Urinary bladder (tissue), 4 donors: ENCODE results near the gene CA12. TPM values are rescaled to one million over a fixed set of nuclear protein-coding genes. Genes with fewer than 3 reads are reported as not detected.
"Not testable (repeated sequence)": the region's sequence is repeated elsewhere in the genome, so short reads cannot be mapped to it uniquely, and the experiment has no call there.

ENCODE experiments used
- DNase-seq: peaks from one replicate; pipeline ENCODE4 v3.0.0-alpha.2; 2015; ENCODE audit errors: extremely low spot score
- H3K27ac ChIP-seq: one replicate; pipeline ENCODE4 v1.5.1; 2013; ENCODE audit warnings: low read depth, mild to moderate bottlenecking, moderate library complexity
- H3K36me3 ChIP-seq: one replicate; pipeline ENCODE4 v1.6.1; 2013; ENCODE audit warnings: mild to moderate bottlenecking, moderate library complexity; ENCODE audit not compliant: insufficient read depth
- H3K4me1 ChIP-seq: one replicate; pipeline ENCODE4 v1.6.1; 2013; ENCODE audit warnings: mild to moderate bottlenecking, moderate library complexity; ENCODE audit not compliant: insufficient read depth
- H3K4me3 ChIP-seq: one replicate; pipeline ENCODE4 v1.5.1; 2013; ENCODE audit warnings: low read depth, low read length
- WGBS: extraction: QIAGEN DNeasy Blood & Tissue Kit; methylation state at CpG from one replicate; pipeline ENCODE4 v1.1.7; 2013; 5-methylcytosine and 5-hydroxymethylcytosine counted together
- polyA plus RNA-seq: library from polyadenylated mRNA; stranded (reverse); fragments of 200-250 nt; gene quantifications from one replicate; pipeline ENCODE4 v1.2.3, GENCODE V29; 2013
- total RNA-seq: library from RNA; depleted of rRNA; stranded (reverse); fragments of >200 nt; gene quantifications from one replicate; pipeline ENCODE4 v1.2.3, GENCODE V29; 2014
- donor health status: healthy with polysubstance abuse.
- donor health status: healthy.

CA12 gene
- total RNA-seq (5.8 TPM), polyA plus RNA-seq (14.9 TPM)

DNA sequence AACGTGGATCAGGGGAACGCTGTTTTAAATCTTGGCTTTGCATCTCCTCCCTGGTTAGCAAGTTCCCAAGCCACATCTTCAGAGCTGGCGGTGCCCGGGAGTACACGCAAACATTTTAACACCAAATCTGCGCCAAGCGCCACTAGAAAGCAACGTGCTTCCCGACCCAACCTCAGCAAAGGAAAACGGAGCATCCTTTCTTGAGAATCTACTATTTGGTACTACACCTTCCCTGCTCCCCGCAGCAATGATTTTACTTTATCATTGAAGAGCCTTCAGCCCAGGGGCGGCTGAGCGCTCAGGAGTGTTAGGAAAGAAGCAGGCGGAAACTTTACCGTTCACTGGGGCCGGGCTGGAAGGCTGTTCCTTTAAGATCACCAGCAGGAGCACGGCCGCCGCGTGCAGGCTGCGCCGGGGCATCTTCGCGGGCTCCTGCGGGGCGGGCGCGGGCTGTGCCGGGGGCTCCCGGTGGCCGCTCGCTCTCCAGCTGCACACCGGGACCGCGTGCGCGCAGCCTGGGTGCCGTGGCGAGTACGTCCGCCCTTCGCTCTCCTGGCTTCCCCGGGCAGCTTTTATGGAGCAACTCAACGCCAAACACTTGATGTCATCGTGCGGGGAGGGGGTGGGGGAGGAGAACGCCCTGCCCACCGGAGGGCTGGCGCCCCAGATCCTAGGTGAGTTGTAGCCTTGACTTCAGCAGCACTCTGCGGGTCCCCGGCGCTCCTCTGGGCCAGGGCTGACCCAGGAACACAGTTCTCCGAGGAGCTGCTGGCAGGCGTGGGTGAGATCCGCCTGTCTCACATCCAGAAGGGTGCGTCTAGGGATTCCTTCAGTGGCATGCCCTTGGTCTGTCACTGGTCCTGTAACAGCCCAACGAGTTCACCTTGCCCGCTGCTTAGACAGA lies at the start of gene CA12:
Gene CA12, minus strand, starts transcription at position 546 of the 904 bp plus-strand sequence. Its CDS starts 126 bp downstream, at position 420.
- DNase-seq: no peak
- WGBS: 2% methylated on average over 58 of the region's 58 CpGs
- Histone ChIP-seq H3K36me3 (no peaks in the 10 kb centered on the region), H3K27ac (no peak within 1 kb of the TSS), H3K4me3 (peak within 1 kb of the TSS; percentile 42), H3K4me1 (no peaks in the 10 kb centered on the region)

DNA sequence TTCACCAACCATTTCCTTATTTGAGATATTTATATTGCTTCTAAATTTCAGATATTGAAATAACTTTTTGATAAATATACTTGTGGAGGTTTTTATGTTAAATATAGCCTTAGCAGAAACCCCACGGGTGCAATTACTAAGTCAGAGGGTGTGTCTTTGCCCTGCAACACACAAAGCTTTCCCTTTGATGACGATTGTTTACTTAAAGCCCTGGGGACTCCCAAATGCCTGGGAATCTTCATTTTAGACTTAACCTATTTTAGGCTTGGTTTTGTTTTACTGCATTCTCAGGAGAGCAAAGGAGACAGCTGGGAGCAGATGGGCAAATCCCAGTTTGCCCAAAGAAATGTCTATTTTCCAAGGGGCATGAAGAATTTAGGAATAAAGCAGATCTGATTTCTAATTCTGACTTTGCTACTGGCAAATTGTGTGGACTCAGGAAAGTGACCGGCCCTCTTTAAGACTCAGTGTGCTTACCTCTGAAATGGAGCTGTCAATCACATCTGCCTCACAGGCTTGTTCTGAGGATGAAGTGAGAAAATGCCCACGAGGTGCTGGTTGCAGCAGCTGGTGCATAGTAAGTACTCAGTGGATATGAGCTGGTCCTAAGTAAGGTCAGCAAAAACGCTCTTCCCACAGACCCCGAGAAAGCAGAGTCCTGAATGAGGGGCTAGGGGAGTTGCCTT lies 49.3 kb upstream of the CA12 start:
- Histone ChIP-seq H3K4me1 (no peaks in the 10 kb centered on the region), H3K27ac (no peak overlapping the region), H3K4me3 (no peak overlapping the region), H3K36me3 (no peaks in the 10 kb centered on the region)
- no peak for DNase-seq
- WGBS: 57% methylated on average over 6 of the region's 6 CpGs

DNA sequence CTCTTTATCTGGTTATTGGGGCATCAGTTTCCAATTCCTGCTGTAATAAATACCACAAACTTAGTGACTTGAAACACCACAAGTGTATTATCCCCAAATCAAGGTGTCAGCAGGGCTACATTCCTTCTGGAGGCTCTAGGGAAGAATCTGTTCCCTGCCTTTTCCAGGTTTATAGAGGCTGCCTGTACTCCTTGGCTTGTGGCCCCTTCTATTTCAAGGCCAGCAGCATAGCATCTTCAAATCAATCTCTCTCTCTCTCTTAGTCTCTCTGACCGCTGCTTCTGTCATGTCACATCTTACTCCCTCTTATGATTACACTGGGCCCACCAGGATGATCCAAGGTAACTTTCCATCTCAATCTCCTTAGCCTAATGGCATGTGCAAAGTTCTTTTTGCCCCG lies 44.9 kb upstream of the CA12 start:
- H3K4me1 ChIP-seq: no peaks in the 10 kb centered on the region
- no peak overlapping the region for H3K27ac ChIP-seq
- no peaks in the 10 kb centered on the region for H3K36me3 ChIP-seq
- no peak for DNase-seq
- no peak overlapping the region for H3K4me3 ChIP-seq
- whole genome bisulfite sequencing: 61% methylated on average over 2 of the region's 2 CpGs

DNA sequence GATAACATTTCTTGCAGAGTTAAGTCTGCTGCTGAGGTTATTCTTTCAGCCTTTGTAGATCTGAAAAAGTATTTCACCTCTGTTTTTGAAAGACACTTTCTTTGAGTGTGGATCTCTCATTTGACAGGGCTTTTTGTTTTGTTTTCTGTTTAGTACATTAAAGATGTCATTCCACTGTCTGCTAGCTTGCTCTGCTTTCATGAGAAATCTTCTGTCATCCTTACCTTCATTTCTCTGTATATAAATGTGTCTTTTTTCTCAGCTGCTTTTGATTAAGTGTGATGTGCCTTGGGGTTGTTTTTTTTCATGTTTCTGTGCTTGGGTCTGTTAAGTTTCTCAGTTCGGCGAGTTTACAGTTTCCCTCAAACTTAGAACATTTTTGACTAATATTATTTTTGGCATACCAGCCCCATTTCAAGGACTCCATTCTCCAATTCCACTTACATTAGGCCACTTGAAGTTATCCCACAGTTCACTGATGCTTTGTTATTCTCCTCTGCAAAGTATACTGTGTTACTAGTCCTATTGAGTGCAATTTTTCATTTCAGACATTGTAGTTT lies 43.9 kb upstream of the CA12 start:
- Histone ChIP-seq H3K4me3 (no peak overlapping the region), H3K4me1 (no peaks in the 10 kb centered on the region), H3K27ac (no peak overlapping the region), H3K36me3 (no peaks in the 10 kb centered on the region)
- 93% methylated on average over 2 of the region's 2 CpGs for WGBS
- DNase-seq: no peak

DNA sequence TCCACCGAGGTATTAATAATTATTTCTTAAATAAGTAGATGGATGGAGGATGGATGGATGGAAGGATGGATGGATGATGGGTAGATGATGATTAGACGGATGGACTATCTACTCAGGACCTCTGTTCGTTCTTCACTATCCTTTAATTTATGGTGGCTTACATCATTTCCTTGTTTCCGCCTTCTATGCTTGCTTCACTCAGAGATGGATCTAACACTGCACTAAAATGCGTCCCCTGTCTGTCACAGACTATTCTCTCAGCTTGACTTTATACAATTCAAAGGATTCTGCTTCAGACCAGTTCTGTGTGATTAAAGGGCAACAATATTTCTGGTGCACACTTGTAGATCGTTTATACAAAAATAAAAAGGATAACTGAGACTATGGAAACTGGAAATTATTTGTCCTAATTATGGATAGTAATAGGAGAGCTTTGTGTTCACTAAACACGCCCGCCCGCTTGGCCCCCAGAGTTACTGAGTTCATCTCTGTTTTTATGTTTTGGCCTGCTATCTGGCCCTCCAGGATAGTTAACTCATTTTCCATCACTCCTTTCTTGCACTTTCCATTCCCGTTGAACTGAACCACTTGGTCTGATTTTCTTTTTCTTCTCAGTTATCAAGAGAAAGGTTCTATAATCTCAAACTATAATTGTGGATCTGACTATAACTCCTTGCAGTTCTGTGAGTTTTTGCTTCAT lies 41.4 kb upstream of the CA12 start:
- no peaks in the 10 kb centered on the region for H3K4me1 ChIP-seq
- no peak overlapping the region for H3K27ac ChIP-seq
- no peak for DNase-seq
- no peak overlapping the region for H3K4me3 ChIP-seq
- 81% methylated on average over 10 of the region's 10 CpGs for WGBS
- H3K36me3 ChIP-seq: no peaks in the 10 kb centered on the region

DNA sequence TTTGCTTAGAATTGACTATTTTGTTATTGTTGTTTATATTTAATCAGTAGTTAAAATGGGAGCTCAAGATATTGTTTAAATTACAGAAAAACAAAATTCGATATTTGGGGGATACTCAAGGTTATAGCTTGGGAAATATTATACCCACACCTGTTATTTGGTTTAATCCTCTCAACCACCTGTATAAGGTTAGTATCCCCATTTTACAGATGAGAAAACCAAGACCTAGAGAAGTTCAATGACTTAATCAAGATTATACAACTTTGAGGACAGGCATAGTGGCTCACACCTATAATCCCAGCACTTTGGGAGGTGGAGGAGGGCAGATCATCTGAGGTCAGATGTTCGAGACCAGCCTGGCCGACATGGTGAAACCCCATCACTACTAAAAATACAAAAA lies 39.8 kb upstream of the CA12 start:
- H3K4me3 ChIP-seq: no peak overlapping the region
- H3K36me3 ChIP-seq: no peaks in the 10 kb centered on the region
- H3K4me1 ChIP-seq: no peaks in the 10 kb centered on the region
- 95% methylated on average over 3 of the region's 3 CpGs for whole genome bisulfite sequencing
- H3K27ac ChIP-seq: no peak overlapping the region
- DNase-seq: no peak

DNA sequence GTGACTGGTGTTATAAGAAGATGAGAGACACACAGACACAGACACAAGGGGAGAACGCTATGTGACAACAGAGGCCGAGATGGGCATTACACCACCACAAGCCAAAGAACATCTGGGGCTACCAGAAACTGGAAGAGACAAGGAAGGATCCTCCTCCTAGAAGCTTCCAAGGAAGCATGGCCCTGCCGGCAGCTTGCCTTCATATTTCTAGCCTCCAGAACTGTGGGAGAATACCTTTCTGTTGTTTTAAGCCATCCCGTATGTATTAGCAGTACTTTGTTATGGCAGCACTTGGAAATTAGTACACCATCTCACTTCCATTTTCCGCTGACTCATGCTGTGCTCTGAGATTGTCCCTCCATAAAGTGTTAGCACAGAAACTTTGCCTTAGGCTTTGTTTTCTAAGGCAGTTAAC lies 38.7 kb upstream of the CA12 start:
- H3K27ac ChIP-seq: no peak overlapping the region
- 87% methylated on average over 5 of the region's 5 CpGs for WGBS
- H3K4me3 ChIP-seq: no peak overlapping the region
- no peaks in the 10 kb centered on the region for H3K4me1 ChIP-seq
- DNase-seq: no peak
- no peaks in the 10 kb centered on the region for H3K36me3 ChIP-seq

DNA sequence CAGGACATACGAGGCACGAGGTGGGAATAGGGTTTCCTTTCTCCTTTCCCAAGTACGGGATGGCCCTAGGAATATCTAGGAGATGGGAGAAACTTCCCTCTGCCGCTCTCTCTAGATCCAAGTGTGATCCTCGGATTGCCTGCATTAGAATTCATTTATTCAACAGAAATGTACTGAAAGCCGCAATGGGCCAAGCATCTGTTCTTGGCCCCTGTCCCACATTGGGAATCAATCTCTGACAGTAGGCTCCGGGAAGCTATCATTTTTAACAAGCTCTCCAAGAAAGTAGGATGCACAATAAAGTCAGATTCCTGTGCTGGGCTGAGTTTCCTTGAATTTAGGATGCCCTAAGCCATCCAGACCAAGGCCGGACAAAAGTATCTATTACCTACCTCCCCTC lies 37.2 kb upstream of the CA12 start:
- DNase-seq: no peak
- Histone ChIP-seq H3K4me3 (no peak overlapping the region), H3K4me1 (no peaks in the 10 kb centered on the region), H3K27ac (no peak overlapping the region), H3K36me3 (no peaks in the 10 kb centered on the region)
- 65% methylated on average over 8 of the region's 8 CpGs for WGBS

DNA sequence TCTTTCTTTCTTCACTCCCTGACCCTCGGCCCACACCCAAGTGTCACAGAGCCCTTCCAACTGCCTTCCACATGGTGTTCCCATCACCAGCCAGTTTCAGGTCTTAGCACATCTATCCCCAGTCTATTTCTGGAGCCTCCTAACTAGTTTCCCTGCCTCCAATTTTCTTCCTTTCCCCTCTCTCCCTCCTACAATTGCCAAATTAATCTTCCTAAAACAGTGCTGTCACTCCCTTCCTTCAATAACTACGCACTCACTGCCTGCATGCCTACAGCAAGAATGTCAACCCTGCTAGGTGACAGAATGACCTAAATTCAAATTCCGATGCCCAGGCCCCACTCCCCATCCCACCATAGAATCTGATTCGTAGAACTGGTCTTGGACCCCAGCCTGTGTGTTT lies 36.1 kb upstream of the CA12 start:
- no peak overlapping the region for H3K27ac ChIP-seq
- no peak for DNase-seq
- WGBS: 96% methylated on average over 4 of the region's 4 CpGs
- H3K4me1 ChIP-seq: no peaks in the 10 kb centered on the region
- H3K36me3 ChIP-seq: no peaks in the 10 kb centered on the region
- H3K4me3 ChIP-seq: no peak overlapping the region

DNA sequence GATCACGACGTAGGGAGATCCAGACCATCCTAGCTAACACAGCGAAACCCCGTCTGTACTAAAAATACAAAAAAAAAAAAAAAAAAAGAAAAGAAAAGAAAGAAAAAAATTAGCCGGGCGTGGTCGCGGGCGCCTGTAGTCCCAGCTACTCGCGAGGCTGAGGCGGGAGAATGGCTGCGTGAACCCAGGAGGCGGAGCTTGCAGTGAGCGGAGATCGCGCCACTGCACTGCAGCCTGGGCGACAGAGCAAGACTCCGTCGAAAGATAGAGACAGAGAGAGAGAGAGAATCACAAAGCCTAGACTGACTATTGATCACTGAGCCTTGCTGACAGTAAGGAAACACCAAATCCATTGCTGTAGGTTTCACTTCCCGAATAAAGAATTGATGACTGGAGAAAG lies 35.6 kb upstream of the CA12 start:
- H3K4me3 ChIP-seq, H3K27ac ChIP-seq, H3K4me1 ChIP-seq, H3K36me3 ChIP-seq, DNase-seq: not testable (repeated sequence)
- WGBS: 93% methylated on average over 21 of the region's 21 CpGs

DNA sequence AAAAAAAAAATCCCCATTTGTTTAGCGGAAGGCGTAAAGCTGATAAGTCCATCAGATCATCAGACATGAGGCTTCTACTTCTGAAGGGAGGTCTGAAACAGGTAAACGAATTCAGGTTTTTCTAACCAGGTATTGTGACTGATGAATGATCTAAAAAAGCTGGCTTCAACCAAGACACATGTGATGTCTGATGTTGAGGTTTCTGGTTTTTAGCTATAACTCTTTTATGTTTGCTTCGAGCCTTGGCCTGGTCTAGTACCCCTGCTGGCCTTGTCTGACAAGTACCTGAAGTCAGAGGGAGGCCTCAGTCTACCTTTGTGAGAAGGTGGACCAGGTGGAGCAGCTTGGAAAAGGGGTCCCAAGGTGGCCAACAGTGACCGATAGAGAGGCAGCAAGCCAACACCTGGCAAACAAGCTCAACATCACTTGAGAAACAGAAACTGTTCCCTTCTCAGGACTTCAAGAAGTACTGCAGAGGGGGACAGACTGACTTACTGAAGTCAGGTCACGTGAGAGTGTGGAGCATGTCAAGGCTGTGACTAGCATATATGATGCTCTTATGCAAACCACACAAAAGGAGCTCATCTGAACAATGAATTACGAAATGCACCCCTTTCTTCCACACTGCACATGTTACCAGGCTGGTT lies 33.0 kb upstream of the CA12 start:
- Histone ChIP-seq H3K27ac (no peak overlapping the region), H3K36me3 (no peaks in the 10 kb centered on the region), H3K4me1 (no peaks in the 10 kb centered on the region), H3K4me3 (no peak overlapping the region)
- DNase-seq: no peak
- 95% methylated on average over 7 of the region's 7 CpGs for WGBS

DNA sequence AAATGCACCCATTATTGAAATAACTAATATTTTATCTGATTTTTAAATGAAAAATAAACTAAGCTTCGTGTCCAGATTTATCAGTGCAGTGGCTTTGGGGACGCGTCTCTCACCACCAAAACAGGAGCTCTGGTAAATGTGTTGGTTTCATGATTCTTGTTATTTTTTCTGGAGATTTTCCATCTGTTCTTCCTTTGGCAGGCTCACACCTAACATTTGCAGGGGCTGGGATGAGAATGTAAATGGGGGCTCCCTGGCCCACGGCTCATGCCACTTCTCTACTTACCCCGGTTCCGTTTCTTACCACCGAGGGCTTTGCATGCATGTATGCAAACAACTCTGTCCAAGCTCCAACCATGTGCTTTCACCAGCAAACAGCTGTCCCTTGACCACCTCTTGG lies 30.9 kb upstream of the CA12 start:
- no peaks in the 10 kb centered on the region for H3K36me3 ChIP-seq
- DNase-seq: no peak
- 92% methylated on average over 7 of the region's 7 CpGs for WGBS
- no peaks in the 10 kb centered on the region for H3K4me1 ChIP-seq
- no peak overlapping the region for H3K27ac ChIP-seq
- H3K4me3 ChIP-seq: no peak overlapping the region

DNA sequence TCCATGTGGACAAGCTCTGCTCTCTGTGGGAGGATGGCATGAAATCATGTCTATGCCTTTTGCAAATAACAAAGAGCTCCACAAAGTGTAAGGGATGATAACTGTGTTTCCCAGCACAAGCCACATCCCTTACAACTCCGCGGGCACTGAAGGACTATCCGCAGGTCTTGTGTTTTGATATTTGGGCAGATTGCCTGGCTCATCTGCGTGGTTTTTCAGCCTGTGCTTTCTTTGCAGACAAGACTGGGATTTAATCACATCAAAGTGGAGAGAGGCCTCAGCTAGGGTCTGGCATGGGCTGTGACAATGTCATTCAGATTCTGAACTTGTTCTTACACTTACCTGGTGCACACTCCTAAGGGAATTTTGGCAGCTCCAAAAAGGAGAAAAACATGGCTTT lies 30.2 kb upstream of the CA12 start:
- Histone ChIP-seq H3K27ac (no peak overlapping the region), H3K4me3 (no peak overlapping the region), H3K4me1 (no peaks in the 10 kb centered on the region), H3K36me3 (no peaks in the 10 kb centered on the region)
- no peak for DNase-seq
- 76% methylated on average over 4 of the region's 4 CpGs for WGBS
